Esophagus squamous epithelium (tissue), 5 donors: Measurements from ENCODE around the gene C3orf33. TPM values are rescaled to one million over a fixed set of nuclear protein-coding genes. Genes with fewer than 3 reads are reported as not detected.

ENCODE experiments used
- DNase-seq: peaks from one replicate; lab custom pipeline; 2025; lab: John Stamatoyannopoulos, UW
- H3K27ac ChIP-seq, 4 donors: fragments of 200-600 bp; sonication (generic); one replicate each; pipeline ENCODE4 v1.5.1; 2016 to 2019; ENCODE audit warnings: mild to moderate bottlenecking in 1 of 4
- H3K27me3 ChIP-seq, 4 donors: fragments of 200-600 bp; sonication (generic); 1 replicate in 3 of 4; 2 replicates in 1 of 4; pipeline versions ENCODE4 v1.5.1 to v1.6.0; 2017 to 2021; ENCODE audit warnings: antibody characterized with exemption in 1 of 4
- H3K36me3 ChIP-seq, 3 donors: fragments of 200-600 bp; sonication (generic); one replicate each; pipeline ENCODE4 v1.5.1; 2016 to 2019
- H3K4me1 ChIP-seq, 3 donors: fragments of 200-600 bp; sonication (generic); one replicate each; pipeline ENCODE4 v1.5.1; 2017 to 2019
- H3K4me3 ChIP-seq, 4 donors: fragments of 200-600 bp; sonication (generic); 1 replicate in 3 of 4; 2 replicates in 1 of 4; pipeline ENCODE4 v1.5.1; 2016 to 2019; ENCODE audit warnings: mild to moderate bottlenecking in 2 of 4, moderate library complexity in 1 of 4
- H3K9me3 ChIP-seq, 3 donors: fragments of 200-600 bp; sonication (generic); one replicate each; pipeline ENCODE4 v1.5.1; 2016 to 2019
- CTCF ChIP-seq, 6 experiments: fragments of 450-650 bp in 4 of 6; fragments of 200-600 bp in 2 of 6; sonication (generic) in 2 of 6; IDR thresholded peaks; one replicate each; pipeline ENCODE4 v1.5.1; 2016 to 2019; ENCODE audit warnings: antibody characterized with exemption in 6 of 6, mild to moderate bottlenecking in 4 of 6, moderate library complexity in 4 of 6
- POLR2A ChIP-seq, 4 donors: fragments of 450-650 bp; IDR thresholded peaks; one replicate each; pipeline ENCODE4 v1.6.1; 2017; ENCODE audit warnings: antibody characterized with exemption in 4 of 4, mild to moderate bottlenecking in 4 of 4, moderate library complexity in 3 of 4
- WGBS, 2 donors: methylation state at CpG; one replicate each; pipeline ENCODE4 v1.1.5; 2018; 5-methylcytosine and 5-hydroxymethylcytosine counted together
- intact Hi-C: fragments of 100-400 bp; cut with DNase I; formaldehyde crosslinking; loops from one replicate; pipeline ENCODE4 v1.15.0; 2022
- total RNA-seq, 4 donors: library from RNA; depleted of rRNA; stranded (reverse); fragments of >200 nt; gene quantifications; one replicate each; pipeline ENCODE4 v1.1.0, GENCODE V29; 2016
- donor health status: DM: yes; HTN: yes; CAD: no.

The C3orf33 gene
- total RNA-seq, 4 donors from 2014 or later, result 0.44 to 1.3 (median 0.58) TPM

GRCh38 chr3:155785662-155786295, 20.3 kb downstream of the C3orf33 start:
- no peak for DNase-seq
- Histone ChIP-seq H3K27ac (no peak overlapping the region), H3K27me3 (no peaks in the 10 kb centered on the region), H3K4me1 (no peaks in the 10 kb centered on the region), H3K36me3 (peaks cover 0 to 34% (median 0%) of the 10 kb centered on the region in 3 donors), H3K4me3 (no peak overlapping the region), H3K9me3 (no peaks in the 10 kb centered on the region)
- TF ChIP-seq CTCF (IDR thresholded peaks at IDR 0.05) (no peak), POLR2A (IDR thresholded peaks at IDR 0.05) (no peak)
- intact Hi-C loops, result no loop called here

DNA sequence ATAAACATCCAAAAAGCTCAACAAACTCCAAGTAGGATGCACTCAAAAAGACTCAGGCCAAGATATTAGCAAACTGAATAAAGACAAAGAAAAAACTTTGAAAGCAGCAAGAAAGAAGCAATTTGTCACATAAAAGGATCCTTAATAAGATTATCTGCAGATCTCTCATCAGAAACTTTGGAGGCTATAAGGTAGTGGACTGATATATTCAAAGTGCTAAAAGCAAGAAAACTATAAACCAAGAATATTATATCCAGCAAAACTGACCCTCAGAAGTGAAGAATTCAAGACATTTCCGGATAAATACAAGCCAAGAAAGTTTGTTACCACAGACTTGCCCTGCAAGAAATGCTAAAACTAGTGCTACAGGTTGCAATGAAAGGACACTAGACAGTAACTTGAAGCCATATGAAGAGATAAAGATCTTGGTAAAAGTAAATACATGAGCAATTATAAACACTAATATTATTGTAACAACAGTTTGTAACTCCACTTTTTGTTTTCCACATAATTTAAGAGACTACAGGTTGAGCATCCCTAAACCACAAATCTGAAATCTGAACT, 23.6 kb downstream of the C3orf33 start:
- intact Hi-C loops, result no loop called here
- TF ChIP-seq POLR2A (IDR thresholded peaks at IDR 0.05) (no peak), CTCF (IDR thresholded peaks at IDR 0.05) (no peak)
- DNase-seq, result no peak
- Histone ChIP-seq H3K27ac (no peak overlapping the region), H3K36me3 (peaks cover 0 to 34% (median 0%) of the 10 kb centered on the region in 3 donors), H3K4me1 (no peaks in the 10 kb centered on the region), H3K4me3 (no peak overlapping the region), H3K27me3 (no peaks in the 10 kb centered on the region), H3K9me3 (no peaks in the 10 kb centered on the region)
- 81 to 93% methylated on average over 1 of the region's 1 CpG for WGBS, 2 donors

GRCh38 chr3:155780291-155780690, 25.8 kb downstream of the C3orf33 start:
- H3K9me3 ChIP-seq, result no peaks in the 10 kb centered on the region

GRCh38 chr3:155778462-155778861, 27.6 kb downstream of the C3orf33 start:
- Histone ChIP-seq H3K9me3 (no peaks in the 10 kb centered on the region), H3K27ac (no peak overlapping the region), H3K4me1 (no peaks in the 10 kb centered on the region), H3K4me3 (no peak overlapping the region), H3K27me3 (no peaks in the 10 kb centered on the region), H3K36me3 (peaks cover 0 to 33% (median 0%) of the 10 kb centered on the region in 3 donors)
- DNase-seq, result no peak
- no peak for TF ChIP-seq CTCF (IDR thresholded peaks at IDR 0.05)
- TF ChIP-seq POLR2A (IDR thresholded peaks at IDR 0.05), result no peak
- intact Hi-C loops, result no loop called here

More at GRCh38 chr3:155780291-155780690, 25.8 kb downstream of the C3orf33 start:
- intact Hi-C loops, result no loop called here
- no peak overlapping the region for H3K27ac ChIP-seq
- H3K4me1 ChIP-seq, result no peaks in the 10 kb centered on the region
- no peaks in the 10 kb centered on the region for H3K27me3 ChIP-seq
- H3K4me3 ChIP-seq, result no peak overlapping the region
- H3K36me3 ChIP-seq, result peaks cover 0 to 36% (median 0%) of the 10 kb centered on the region in 3 donors
- no peak for DNase-seq
- TF ChIP-seq POLR2A (IDR thresholded peaks at IDR 0.05), result no peak
- no peak for TF ChIP-seq CTCF (IDR thresholded peaks at IDR 0.05)

DNA sequence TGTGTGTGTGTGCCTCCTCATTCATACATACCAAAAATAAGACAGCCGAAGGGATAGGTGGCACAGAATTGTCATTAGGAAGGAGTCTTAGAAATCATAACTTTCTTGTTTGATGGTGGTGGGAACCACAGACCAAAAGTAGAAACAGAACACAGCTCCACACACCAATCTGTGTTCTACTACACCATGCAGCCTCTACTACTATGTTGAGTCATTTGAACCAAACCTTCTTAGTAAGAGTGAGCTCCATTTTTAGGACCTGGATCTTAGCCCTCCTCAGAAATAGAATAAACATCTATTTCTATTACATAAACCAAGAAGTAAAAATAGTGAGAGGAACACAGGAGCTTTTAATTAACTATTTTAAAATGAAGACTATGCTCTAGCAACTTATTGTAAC, 33.3 kb downstream of the C3orf33 start:
- H3K9me3 ChIP-seq, result no peaks in the 10 kb centered on the region
- H3K27ac ChIP-seq, result no peak overlapping the region
- no peak for TF ChIP-seq CTCF (IDR thresholded peaks at IDR 0.05)
- no peak for TF ChIP-seq POLR2A (IDR thresholded peaks at IDR 0.05)
- intact Hi-C loops, result no loop called here
- H3K36me3 ChIP-seq, result peaks cover 0 to 15% (median 0%) of the 10 kb centered on the region in 3 donors
- no peak for DNase-seq
- H3K4me1 ChIP-seq, result no peaks in the 10 kb centered on the region
- no peaks in the 10 kb centered on the region for H3K27me3 ChIP-seq
- H3K4me3 ChIP-seq, result no peak overlapping the region
- 73 to 86% methylated on average over 1 of the region's 1 CpG for WGBS, 2 donors
